BLaER1 treated with 17β-estradiol and CSF1 and Interleukin-3, amounts not matched to agents 10 nM and 100 nM (cell line): ENCODE results near the gene DAD1.
"Not testable (repeated sequence)": the region's sequence is repeated elsewhere in the genome, so short reads cannot be mapped to it uniquely, and the experiment has no call there.

Source experiments
- H3K27ac ChIP-seq, 11 experiments: shearing (Covaris generic); formaldehyde crosslinking; 2 replicates each; pipeline ENCODE4 v1.8.1; 2022
- H3K27me3 ChIP-seq, 11 experiments: shearing (Covaris generic); formaldehyde crosslinking; 2 replicates each; pipeline ENCODE4 v1.8.1; 2022
- H3K36me3 ChIP-seq, 11 experiments: shearing (Covaris generic); formaldehyde crosslinking; 2 replicates each; pipeline ENCODE4 v1.8.1; 2022
- H3K4me1 ChIP-seq, 10 experiments: shearing (Covaris generic); formaldehyde crosslinking; 2 replicates each; pipeline ENCODE4 v1.8.1; 2022
- H3K4me2 ChIP-seq, 11 experiments: shearing (Covaris generic); formaldehyde crosslinking; 2 replicates each; pipeline ENCODE4 v1.8.1; 2022
- H3K4me3 ChIP-seq, 10 experiments: shearing (Covaris generic); formaldehyde crosslinking; 2 replicates each; pipeline ENCODE4 v1.8.1; 2022
- H3K9ac ChIP-seq, 11 experiments: shearing (Covaris generic); formaldehyde crosslinking; 2 replicates each; pipeline ENCODE4 v1.8.1; 2022
- H3K9me3 ChIP-seq, 11 experiments: shearing (Covaris generic); formaldehyde crosslinking; replicated peaks in 1 of 11; 2 replicates each; pipeline ENCODE4 v1.8.1; 2022
- H4K20me1 ChIP-seq, 11 experiments: shearing (Covaris generic); formaldehyde crosslinking; 2 replicates each; pipeline ENCODE4 v1.8.1; 2022
- Cebpa-rat ChIP-seq, 11 experiments: shearing (Covaris generic); IDR thresholded peaks; 2 replicates each; pipeline ENCODE4 v1.8.1; 2022

Gene DAD1

DNA sequence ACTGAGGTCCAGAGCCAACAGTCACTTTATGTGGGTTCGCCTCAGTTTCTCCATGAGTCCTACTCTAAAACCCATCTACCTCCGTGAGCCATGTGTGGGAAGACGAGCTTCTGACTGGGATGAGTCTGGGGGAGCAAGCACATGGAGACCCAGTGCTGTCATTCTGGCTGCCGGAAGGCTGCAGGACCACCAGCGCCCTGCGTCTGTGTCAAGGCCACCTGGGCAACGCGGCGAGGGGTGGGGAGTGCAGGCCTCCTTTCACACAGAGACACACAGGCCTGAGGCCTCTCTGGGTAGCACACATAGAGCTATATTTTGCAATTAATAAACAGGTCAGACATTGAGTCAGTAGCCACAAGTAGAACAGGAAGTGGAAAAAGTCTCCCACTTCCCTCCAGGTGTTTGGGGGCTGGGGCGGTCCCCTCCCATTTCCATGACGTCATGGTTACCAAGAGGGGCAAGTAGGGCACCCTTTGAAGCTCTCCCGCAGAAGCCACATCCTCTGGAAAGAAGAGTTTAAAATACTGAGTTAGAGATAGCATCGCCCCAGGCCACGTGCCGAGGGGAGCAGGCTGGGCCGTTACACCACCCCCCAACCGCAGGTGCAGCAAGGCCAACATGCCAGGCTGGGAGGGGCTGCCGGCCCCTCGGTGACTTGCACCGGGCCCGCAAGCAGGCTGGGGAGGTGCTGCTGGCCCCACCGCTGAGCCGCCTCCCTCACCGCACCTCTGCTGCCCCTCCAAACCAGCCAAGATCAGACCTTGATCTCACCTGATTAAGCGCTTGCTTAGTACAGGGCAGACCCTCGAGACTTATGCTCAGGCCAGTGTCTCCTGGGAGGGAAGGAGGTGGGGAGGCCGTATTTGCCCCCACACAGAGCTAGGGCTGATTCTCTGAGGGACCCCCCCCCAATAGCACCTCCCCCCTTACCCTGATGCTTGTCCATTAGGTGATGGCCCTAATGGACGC lies 32.7 kb downstream of the DAD1 start:
- H3K36me3 ChIP-seq = peaks cover 0 to 34% (median 6%) of the 10 kb centered on the region in 11 experiments; a peak in 10 of 22 replicates
- H3K27me3 ChIP-seq = no peaks in the 10 kb centered on the region
- peak overlapping the region; percentile 87 to 98 (median 94) for H3K4me2 ChIP-seq
- peak overlapping the region; percentile 67 to 100 (median 100); a peak in 21 of 22 replicates for H3K27ac ChIP-seq
- H4K20me1 ChIP-seq = no peaks in the 10 kb centered on the region
- H3K9me3 ChIP-seq = no peaks in the 10 kb centered on the region
- H3K9ac ChIP-seq = peak overlapping the region; percentile 81 to 99 (median 96)
- peak overlapping the region; percentile 27 to 66 (median 52); a peak in 18 of 20 replicates for H3K4me3 ChIP-seq
- H3K4me1 ChIP-seq = peaks cover 90 to 100% (median 97%) of the 10 kb centered on the region in 10 experiments
- TF ChIP-seq Cebpa-rat (IDR thresholded peaks at IDR 0.05) = peak in 9 of 11 experiments; percentile 33 to 94 (median 84); a peak in 15 of 22 replicates

DNA sequence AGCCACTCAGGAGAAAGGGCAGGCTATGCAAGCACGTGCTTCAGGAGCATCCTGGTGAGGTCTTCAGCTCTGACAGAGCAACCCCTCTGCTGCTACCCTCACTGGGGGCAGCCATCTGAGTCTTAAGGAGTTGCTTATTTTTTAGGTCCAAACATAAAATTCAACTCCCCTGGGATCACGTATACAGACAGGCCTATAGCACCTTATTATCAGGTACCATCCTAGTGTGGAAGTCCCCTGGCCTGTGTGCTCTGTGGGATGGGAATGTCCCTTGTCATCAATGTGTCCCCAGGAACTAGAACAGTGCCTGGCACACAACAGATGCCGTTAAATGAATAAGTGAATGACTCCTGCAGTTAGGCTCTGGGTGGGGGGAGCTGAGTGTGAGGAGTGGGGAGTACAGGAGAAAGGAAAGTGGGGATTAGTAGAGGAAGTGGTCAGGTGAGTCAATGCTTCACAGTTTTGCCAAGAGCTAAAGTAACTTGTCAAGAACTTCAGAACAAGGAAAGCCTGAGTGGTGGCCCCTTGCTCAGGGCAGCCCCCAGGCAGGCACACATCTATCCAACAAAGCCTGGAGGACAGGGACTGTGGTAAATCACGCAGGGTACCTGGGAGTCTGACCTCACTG lies 33.5 kb downstream of the DAD1 start:
- H4K20me1 ChIP-seq = no peaks in the 10 kb centered on the region
- no peaks in the 10 kb centered on the region for H3K9me3 ChIP-seq
- no peaks in the 10 kb centered on the region for H3K27me3 ChIP-seq
- peaks cover 0 to 42% (median 6%) of the 10 kb centered on the region in 11 experiments; a peak in 10 of 22 replicates for H3K36me3 ChIP-seq
- H3K4me3 ChIP-seq = peak overlapping the region in 1 of 10 experiments; percentile 66; a peak in 1 of 20 replicates
- no peak for TF ChIP-seq Cebpa-rat (IDR thresholded peaks at IDR 0.05)
- peak overlapping the region; percentile 81 to 99 (median 96); a peak in 21 of 22 replicates for H3K9ac ChIP-seq
- H3K4me1 ChIP-seq = peaks cover 90 to 100% (median 97%) of the 10 kb centered on the region in 10 experiments
- peak overlapping the region; percentile 22 to 100 (median 100); a peak in 21 of 22 replicates for H3K27ac ChIP-seq
- H3K4me2 ChIP-seq = peak overlapping the region; percentile 87 to 98 (median 94)

DNA sequence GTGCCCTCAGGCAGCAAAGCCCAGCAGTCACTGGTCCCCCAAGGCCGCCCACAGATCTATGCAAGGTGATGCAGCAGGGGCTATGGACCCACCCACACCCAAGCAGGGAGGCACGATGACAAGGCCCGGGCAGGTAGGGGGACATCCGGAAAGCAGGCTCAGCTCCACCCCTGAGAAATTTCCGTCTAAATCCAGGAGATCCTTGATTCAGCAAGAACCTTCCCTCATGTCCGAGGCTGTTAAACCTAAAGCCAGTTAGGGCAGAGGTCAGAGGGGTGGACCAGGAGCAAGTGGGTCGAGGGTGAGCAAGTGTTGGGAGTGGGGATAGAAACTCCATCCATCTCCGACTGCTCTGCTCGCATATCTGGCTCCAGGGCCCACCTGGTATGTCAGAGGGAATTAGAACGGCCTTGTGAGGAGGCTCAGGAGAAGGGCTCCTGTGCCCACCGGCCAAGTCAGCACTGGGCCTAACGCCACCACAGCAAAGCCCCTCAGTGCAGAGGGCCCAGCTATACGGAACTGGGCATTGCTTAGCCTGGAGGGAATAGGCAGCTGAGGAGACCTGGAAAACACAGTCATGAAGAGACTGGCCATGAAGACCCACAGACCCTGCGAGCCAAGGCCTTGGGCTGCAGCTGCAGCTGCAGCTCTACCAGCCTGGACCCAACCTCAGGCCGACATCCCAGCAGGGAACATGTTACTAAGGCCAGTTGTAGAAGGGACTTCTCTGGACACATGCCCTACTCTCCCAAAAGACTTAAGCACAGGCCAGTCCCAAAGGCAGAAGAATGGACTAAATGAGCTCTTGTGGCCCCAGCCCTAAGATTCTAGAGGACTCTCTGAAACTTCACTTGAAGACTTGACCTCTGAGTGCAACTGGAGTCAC lies 34.3 kb downstream of the DAD1 start:
- Histone ChIP-seq H3K9me3 (no peaks in the 10 kb centered on the region), H4K20me1 (no peaks in the 10 kb centered on the region), H3K36me3 (peaks cover 0 to 45% (median 6%) of the 10 kb centered on the region in 11 experiments; a peak in 10 of 22 replicates), H3K27ac (peak overlapping the region; percentile 72 to 100 (median 100); a peak in 21 of 22 replicates), H3K4me2 (peak overlapping the region; percentile 87 to 98 (median 94); a peak in 19 of 22 replicates), H3K4me1 (peaks cover 91 to 100% (median 97%) of the 10 kb centered on the region in 10 experiments), H3K27me3 (no peaks in the 10 kb centered on the region), H3K4me3 (no peak overlapping the region), H3K9ac (peak overlapping the region; percentile 63 to 99 (median 96))
- no peak for TF ChIP-seq Cebpa-rat (IDR thresholded peaks at IDR 0.05)

DNA sequence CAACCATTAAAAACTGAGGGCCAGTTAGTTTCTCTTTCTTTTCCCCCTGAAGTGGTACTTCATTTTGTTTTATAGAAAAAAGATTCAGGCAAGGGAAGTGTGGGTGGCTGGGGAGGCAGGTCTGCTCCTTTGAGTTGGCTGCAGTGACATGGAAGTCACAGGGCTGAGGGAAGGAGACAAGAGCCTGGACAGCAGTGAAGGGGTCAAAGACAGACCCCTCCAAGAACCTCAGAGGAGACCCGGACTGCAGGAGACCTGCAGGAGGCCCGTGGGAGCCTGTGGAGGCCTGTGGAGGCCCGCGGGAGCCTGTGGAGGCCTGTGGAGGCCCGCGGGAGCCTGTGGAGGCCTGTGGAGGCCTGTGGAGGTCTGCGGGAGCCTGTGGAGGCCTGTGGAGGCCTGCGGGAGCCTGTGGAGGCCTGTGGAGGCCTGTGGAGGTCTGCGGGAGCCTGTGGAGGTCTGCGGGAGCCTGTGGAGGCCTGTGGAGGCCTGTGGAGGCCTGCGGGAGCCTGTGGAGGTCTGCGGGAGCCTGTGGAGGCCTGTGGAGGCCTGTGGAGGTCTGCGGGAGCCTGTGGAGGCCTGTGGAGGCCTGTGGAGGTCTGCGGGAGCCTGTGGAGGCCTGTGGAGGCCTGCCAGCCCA lies 35.0 kb downstream of the DAD1 start:
- Histone ChIP-seq H3K27ac (peak overlapping the region; percentile 72 to 100 (median 100); a peak in 21 of 22 replicates), H3K36me3 (peaks cover 0 to 53% (median 7%) of the 10 kb centered on the region in 11 experiments; a peak in 11 of 22 replicates), H3K4me1 (peaks cover 89 to 100% (median 97%) of the 10 kb centered on the region in 10 experiments), H3K9ac (peak overlapping the region; percentile 63 to 99 (median 96)), H3K4me2 (peak overlapping the region; percentile 8 to 98 (median 94))
- not testable (repeated sequence) for H3K27me3 ChIP-seq, H4K20me1 ChIP-seq, H3K4me3 ChIP-seq, H3K9me3 ChIP-seq

DNA sequence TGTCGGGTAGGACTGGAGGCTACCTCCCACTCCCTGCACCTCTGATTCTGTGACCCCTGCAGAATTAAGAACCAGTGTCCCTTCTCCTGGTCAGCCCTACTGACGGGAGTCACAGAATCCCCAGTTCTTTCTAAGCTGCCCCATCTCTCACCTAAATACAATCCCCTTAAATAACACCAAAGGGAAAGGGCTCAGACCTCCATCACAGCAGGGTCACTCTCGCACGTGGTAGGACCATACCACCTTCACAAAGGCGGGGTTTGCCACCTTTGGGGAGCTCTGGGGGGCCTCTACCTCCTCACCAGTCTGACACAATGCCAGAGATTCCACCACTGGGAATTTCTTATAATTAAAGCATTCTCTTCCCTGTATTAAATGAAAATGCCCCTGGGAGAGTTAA lies 35.6 kb downstream of the DAD1 start:
- Histone ChIP-seq H4K20me1 (no peaks in the 10 kb centered on the region), H3K36me3 (peaks cover 0 to 56% (median 9%) of the 10 kb centered on the region in 11 experiments; a peak in 11 of 22 replicates), H3K27me3 (no peaks in the 10 kb centered on the region), H3K9ac (peak overlapping the region; percentile 63 to 99 (median 96); a peak in 21 of 22 replicates), H3K4me2 (peak overlapping the region; percentile 8 to 98 (median 94); a peak in 21 of 22 replicates), H3K27ac (peak overlapping the region; percentile 72 to 100 (median 100); a peak in 21 of 22 replicates), H3K4me3 (no peak overlapping the region), H3K9me3 (no peaks in the 10 kb centered on the region), H3K4me1 (peaks cover 84 to 100% (median 96%) of the 10 kb centered on the region in 10 experiments)
- TF ChIP-seq Cebpa-rat (IDR thresholded peaks at IDR 0.05) = no peak

DNA sequence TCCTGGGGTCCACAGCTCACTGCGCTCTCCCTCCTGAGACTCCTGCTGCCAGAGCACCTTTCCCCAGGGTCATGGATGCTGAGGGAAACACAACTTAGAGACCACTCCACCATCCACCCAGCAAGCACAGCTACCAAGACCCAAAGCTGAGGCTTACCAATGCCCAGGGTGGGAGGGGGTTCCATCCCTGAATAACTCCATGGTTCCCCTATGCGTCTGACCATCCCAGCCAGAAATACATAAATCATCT lies 36.3 kb downstream of the DAD1 start:
- Histone ChIP-seq H4K20me1 (no peaks in the 10 kb centered on the region), H3K4me3 (no peak overlapping the region), H3K27me3 (no peaks in the 10 kb centered on the region), H3K9ac (peak overlapping the region; percentile 21 to 99 (median 96); a peak in 18 of 22 replicates), H3K4me1 (peaks cover 83 to 100% (median 96%) of the 10 kb centered on the region in 10 experiments), H3K36me3 (peaks cover 0 to 63% (median 11%) of the 10 kb centered on the region in 11 experiments; a peak in 11 of 22 replicates), H3K9me3 (no peaks in the 10 kb centered on the region), H3K27ac (peak overlapping the region in 10 of 11 experiments; percentile 34 to 100 (median 100); a peak in 19 of 22 replicates), H3K4me2 (peak overlapping the region; percentile 12 to 98 (median 94); a peak in 21 of 22 replicates)
- TF ChIP-seq Cebpa-rat (IDR thresholded peaks at IDR 0.05) = no peak

DNA sequence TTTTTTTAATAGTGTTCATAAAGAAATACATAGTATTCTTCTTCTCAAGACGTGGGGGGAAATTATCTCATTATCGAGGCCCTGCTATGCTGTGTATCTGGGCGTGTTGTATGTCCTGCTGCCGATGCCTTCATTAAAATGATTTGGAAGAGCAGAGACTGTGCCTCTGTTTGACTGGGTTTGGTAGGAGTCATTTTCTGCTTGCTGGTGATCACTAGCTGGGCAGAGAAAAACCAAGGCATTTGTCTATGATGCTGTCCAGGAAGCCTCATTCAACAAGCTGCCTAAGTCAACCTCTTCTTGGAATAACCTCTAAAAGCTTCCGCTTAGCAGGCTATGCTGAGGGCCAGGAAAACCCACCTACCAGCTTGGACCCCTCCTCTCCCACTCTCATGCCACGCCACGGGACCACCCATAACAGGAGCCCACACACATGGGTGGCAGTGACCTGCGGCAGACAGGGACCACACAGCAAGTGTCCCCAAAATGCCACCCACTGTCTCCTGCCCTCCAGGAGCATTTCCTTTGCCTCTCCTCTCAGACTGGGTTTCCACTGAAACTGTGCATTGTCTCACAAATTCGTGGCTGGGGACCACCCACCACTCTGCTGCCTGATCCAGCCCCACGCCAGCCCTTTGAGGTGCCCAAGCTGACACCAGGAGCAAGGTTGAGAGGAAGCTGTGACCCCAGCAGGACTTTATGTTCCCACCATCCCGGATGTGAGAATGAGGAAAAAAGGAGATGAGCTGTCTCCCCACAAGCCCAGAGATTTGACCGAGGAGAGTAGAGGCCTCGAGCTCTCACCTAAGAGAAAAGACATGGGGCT lies 36.8 kb downstream of the DAD1 start:
- Histone ChIP-seq H3K27me3 (no peaks in the 10 kb centered on the region), H3K4me3 (peak overlapping the region in 2 of 10 experiments; percentile 50 to 53; a peak in 2 of 20 replicates), H3K36me3 (peaks cover 0 to 68% (median 14%) of the 10 kb centered on the region in 11 experiments; a peak in 11 of 22 replicates), H3K4me1 (peaks cover 83 to 100% (median 96%) of the 10 kb centered on the region in 10 experiments), H3K27ac (peak overlapping the region in 10 of 11 experiments; percentile 34 to 100 (median 100); a peak in 20 of 22 replicates), H3K9ac (peak overlapping the region; percentile 21 to 99 (median 96); a peak in 19 of 22 replicates), H3K4me2 (peak overlapping the region; percentile 78 to 98 (median 94)), H3K9me3 (no peaks in the 10 kb centered on the region), H4K20me1 (no peaks in the 10 kb centered on the region)
- no peak for TF ChIP-seq Cebpa-rat (IDR thresholded peaks at IDR 0.05)
